ENCODE results near the gene ZMPSTE24. TPM values are rescaled to one million over a fixed set of nuclear protein-coding genes. Genes with fewer than 3 reads are reported as not detected.

ZMPSTE24 gene
- total RNA-seq, 1 donor from 2014 or later = 48.2 TPM

Other genes with a start within 250 kb of the ZMPSTE24 start
- 512 and 520 TPM in 2 replicates for gene CAP1, start 217.5 kb upstream of the ZMPSTE24 start, total RNA-seq
- gene PPT1, start 161.0 kb upstream of the ZMPSTE24 start, total RNA-seq = 87.8 and 92.3 TPM in 2 replicates
- 22.3 and 22.6 TPM in 2 replicates for gene RLF, start 96.8 kb upstream of the ZMPSTE24 start, total RNA-seq
- not detected in 2 replicates for gene TMCO2, start 10.3 kb upstream of the ZMPSTE24 start, total RNA-seq
- gene COL9A2, start 59.0 kb downstream of the ZMPSTE24 start, total RNA-seq = 18.7 and 18.9 TPM in 2 replicates
- 185 and 186 TPM in 2 replicates for gene SMAP2, start 115.5 kb downstream of the ZMPSTE24 start, total RNA-seq
- 4.7 and 5.4 TPM in 2 replicates for gene ZFP69B, start 192.2 kb downstream of the ZMPSTE24 start, total RNA-seq
- gene ZFP69, start 219.1 kb downstream of the ZMPSTE24 start, total RNA-seq = 3.3 and 4.0 TPM in 2 replicates

All from activated T-helper 2 cell treated with anti-CD3 and anti-CD28 coated beads, Interferon-gamma antibody, Interleukin-2, Interleukin-4, amounts not matched to agents 10 μg/mL and 5 μg/mL and 100 μg/mL, durations not matched to agents 14 hours and 24 hours and 36 hours (primary cell).